ENCODE results near the gene L1TD1. TPM values are rescaled to one million over a fixed set of nuclear protein-coding genes. Genes with fewer than 3 reads are reported as not detected.
"Not testable (repeated sequence)": the region's sequence is repeated elsewhere in the genome, so short reads cannot be mapped to it uniquely, and the experiment has no call there.

The L1TD1 gene
- polyA plus RNA-seq, 4 donors = 3.1 to 7.2 (median 3.5) TPM

DNA sequence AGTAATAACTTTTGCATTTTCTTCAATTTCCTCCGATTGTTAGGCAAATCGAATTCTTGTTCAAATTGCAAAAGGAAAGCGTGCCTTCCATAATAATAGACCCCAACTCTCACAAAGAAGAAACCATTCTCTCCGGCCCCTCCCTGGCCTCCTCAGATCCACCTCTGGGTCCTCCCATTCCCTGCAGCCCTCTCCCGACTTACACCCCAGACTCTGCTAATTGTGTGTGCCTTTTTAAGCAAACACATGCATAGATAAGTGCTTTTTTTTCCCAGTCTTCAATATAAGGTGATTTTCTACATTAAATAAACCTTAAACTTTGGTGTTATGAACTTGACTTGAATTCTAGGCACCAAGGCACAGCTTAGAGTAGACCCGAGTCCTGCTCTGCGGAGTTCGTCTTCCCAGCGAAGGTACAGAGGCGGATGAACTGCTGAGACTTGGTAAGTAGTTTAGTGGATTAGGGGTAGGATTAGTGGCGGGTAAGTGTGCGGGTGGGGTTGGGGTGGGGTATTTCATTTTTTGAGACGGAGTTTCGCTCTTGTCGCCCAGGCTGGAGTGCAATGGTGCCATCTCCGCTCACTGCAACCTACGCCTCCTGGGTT is 1.5 kb downstream of the L1TD1 start:
- no peak for DNase-seq (ENCODE audit: low read depth in 4 of 4, low spot score in 2 of 4)

- no peak for DNase-seq (ENCODE audit: low read depth in 4 of 4, low spot score in 2 of 4)
Measured at GRCh38 chr1:62198069-62198780, 3.6 kb downstream of the L1TD1 start.

DNA sequence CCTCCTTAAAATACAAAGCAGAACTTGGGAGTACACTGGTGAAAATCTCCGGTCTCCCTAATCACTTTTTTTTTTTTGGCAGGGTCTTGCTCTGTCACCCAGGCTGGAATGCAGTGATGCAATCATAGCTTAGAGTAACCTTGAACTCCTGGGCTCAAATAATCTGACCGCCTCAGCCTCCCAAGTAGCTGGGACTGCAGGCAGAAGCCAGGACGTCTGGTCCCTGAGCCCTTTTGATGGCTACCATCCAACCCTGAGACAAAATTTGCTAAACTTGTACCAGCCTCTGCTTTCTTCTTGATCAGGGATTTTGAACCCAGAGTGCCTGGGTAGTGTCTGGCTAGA is 4.1 kb downstream of the L1TD1 start:
- DNase-seq (ENCODE audit: low read depth in 4 of 4, low spot score in 2 of 4) = no peak

GRCh38 chr1:62207187-62207586 is 12.5 kb downstream of the L1TD1 start:
- DNase-seq (ENCODE audit: low read depth in 4 of 4, low spot score in 2 of 4) = no peak

GRCh38 chr1:62208087-62208486 is 13.4 kb downstream of the L1TD1 start:
- no peak for DNase-seq (ENCODE audit: low read depth in 4 of 4, low spot score in 2 of 4)

DNA sequence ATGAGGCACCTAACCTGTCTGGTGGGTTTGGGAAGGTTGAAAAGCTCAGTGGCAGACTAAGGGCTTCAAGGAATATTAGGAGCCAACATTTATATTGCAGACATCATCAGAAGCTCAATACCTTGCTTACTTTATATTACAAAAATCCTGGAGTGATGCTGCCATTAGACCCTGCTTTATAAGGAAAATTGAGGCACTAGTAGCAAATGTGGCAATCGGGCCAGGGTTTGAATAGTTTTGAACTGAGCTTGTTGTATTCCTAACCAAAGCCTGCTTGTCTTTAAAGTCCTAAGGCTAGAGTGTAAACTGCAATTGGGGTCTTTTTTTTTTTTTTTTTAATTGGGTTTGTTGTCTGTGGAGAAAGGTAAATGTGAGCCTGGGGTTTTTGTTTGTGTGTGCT is 14.3 kb downstream of the L1TD1 start:
- DNase-seq (ENCODE audit: low read depth in 4 of 4, low spot score in 2 of 4) = no peak

GRCh38 chr1:62209931-62210595 is 15.4 kb downstream of the L1TD1 start:
- no peak for DNase-seq (ENCODE audit: low read depth in 4 of 4, low spot score in 2 of 4)

- no peak for DNase-seq (ENCODE audit: low read depth in 4 of 4, low spot score in 2 of 4)
Measured at GRCh38 chr1:62210960-62211359, 16.3 kb downstream of the L1TD1 start.

- DNase-seq (ENCODE audit: low read depth in 4 of 4, low spot score in 2 of 4) = no peak
Measured at GRCh38 chr1:62212411-62212810, 17.8 kb downstream of the L1TD1 start.

DNA sequence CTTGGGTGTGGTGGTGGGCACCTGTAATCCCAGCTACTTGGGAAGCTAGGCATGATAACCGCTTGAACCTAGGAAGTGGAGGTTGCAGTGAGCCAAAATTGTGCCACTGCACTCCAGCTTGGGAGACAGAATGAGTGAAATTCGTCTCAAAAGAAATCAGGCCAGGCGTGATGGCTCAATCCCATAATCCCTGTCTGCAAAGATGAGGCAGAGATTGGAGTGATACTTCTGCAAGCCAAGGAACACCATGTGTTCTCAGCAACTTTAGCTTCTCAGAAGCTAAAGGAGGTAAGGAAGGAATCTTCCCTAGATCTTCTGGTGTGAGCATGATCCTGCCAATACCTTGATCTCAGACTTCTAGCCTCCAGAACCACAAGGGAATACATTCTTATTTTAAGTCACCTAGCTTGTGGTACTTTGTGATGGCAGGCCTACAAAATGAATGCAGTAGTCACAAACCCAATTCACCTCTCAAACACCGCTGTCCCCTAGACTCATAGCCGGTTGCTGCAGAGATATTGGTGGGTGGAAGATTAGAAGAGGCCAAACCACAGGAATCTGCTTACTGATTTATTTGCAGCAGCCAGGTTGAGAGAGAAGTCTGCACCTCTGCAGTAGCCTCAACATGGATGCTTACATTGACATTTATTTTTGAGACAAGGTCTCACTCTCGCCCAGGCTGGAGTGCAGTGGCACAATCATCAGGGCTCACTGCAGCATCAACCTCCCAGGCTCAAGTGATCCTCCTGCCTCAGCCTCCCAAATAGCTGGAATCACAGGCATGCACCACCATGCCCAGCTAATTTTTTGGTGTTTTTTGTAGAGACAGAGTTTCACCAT is 18.6 kb downstream of the L1TD1 start:
- no peak for DNase-seq (ENCODE audit: low read depth in 4 of 4, low spot score in 2 of 4)

GRCh38 chr1:62218604-62219003 is 24.0 kb downstream of the L1TD1 start:
- DNase-seq (ENCODE audit: low read depth in 4 of 4, low spot score in 2 of 4) = no peak

- DNase-seq (ENCODE audit: low read depth in 4 of 4, low spot score in 2 of 4) = not testable (repeated sequence)
Measured at GRCh38 chr1:62220456-62220855, 25.8 kb downstream of the L1TD1 start.

GRCh38 chr1:62221171-62221570 is 26.5 kb downstream of the L1TD1 start:
- DNase-seq (ENCODE audit: low read depth in 4 of 4, low spot score in 2 of 4) = no peak

GRCh38 chr1:62222321-62222720 is 27.7 kb downstream of the L1TD1 start:
- DNase-seq (ENCODE audit: low read depth in 4 of 4, low spot score in 2 of 4) = no peak

DNA sequence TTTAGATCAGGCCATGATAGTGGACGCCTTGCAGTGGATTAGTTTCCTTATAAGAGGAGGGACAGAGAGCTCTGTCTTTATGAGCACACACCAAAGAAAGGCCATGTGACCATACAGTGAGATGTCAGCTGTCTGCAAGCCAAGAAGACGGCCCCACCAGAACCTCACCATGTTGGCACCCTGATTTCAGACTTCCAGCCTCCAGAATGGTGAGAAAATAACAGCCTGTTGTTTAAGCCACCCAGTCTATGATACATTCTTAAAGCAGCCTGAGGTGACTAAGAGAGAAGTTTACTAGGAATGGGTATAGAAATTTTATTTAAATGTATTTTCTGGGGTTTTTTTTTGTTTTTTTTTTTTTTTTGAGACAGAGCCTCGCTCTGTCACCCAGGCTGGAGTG is 29.5 kb downstream of the L1TD1 start:
- no peak for DNase-seq (ENCODE audit: low read depth in 4 of 4, low spot score in 2 of 4)

DNA sequence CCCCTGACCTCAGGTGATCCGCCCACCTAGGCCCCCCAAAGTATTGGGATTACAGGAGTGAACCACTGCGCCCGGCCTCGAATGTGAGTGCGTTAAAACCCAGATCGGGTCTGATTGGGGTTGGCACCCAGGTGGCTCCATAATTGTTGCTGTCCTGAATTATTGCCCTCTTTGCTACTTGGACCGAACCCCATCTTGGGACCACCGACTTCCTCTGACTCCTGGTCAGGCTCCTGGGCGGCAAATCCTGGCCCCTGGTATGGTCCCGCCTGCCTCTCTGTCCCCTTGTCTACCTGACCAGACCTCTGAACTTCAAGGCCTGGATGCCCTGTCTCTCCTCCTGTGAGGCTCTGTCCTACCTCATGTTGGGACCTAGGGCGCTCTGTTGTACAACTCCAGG is 32.8 kb downstream of the L1TD1 start:
- no peak for DNase-seq (ENCODE audit: low read depth in 4 of 4, low spot score in 2 of 4)

DNA sequence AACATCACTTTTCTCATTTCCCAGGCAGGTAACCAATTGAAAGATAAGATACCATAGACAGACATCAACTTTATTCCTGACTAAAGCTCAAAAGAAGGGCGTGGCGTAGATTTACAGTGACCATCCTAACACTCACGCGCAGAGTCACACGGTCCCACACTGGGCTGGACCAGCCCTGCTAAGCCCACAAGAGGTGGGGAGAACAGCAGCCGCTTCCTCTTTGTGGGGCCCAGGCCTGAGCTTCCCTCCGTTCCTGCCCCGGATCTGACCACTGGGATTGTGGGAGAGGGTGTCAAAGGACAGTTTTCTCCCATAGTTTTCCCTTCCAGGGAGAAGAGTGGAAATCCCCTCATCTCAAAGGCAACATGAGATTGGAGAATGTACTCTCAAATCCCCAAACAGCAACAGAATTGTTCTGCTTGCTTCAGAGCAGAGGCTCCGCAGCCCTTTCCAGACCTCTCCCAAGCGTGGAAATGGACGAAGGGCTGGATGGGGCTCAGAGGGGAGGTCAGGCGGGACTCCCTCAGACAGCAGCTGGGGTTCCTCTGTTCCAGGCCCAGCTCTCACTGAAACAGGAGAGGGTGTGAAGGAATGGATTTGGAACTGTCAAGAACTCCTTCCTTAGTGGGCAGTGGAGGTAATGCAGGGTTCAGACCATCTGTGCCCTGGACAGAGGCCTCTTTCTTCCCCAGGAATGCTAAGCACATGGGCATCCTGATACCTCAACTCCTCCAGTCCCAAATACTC is 33.7 kb downstream of the L1TD1 start:
- no peak for DNase-seq (ENCODE audit: low read depth in 4 of 4, low spot score in 2 of 4)

GRCh38 chr1:62228883-62229187 is 34.2 kb downstream of the L1TD1 start:
- no peak for DNase-seq (ENCODE audit: low read depth in 4 of 4, low spot score in 2 of 4)

DNA sequence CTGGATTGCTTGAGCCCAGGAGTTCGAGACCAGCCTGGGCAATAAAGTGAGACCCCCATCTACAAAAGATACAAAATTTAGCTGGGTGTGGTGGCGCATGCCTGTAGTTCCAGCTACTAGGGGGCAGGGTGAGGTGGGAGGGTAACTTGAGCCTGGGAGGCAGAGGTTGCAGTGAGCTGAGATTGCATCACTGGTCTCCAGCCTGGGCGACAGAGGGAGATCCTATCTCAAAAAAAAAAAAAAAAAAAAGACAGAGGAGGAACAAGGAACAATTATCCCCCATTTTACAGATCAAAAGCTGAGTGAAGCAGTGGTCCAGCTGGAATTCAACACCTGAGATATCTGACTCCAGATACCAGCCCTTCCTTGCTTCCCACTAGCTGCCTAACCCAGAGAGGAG is 34.8 kb downstream of the L1TD1 start:
- no peak for DNase-seq (ENCODE audit: low read depth in 4 of 4, low spot score in 2 of 4)

DNA sequence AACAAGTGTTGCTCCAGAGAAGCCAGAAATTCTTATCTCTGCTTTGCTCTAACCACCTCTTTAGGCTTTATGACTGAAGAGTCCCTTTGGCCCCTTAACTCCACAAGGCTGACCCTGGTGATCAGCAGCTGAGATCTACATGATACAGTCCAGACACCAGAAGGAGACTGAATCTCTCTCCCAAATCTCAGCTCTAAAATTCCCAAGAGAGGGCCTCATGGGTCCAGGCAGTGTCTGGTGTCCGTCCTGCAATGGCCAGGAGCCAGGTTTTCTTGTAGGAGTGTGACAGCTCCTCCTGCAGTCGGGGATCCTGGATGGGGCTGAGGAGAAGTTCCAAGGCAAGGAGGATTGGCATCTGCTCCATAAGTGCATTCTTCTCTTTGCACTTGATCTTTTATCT is 35.3 kb downstream of the L1TD1 start:
- no peak for DNase-seq (ENCODE audit: low read depth in 4 of 4, low spot score in 2 of 4)

- no peak for DNase-seq (ENCODE audit: low read depth in 4 of 4, low spot score in 2 of 4)
Measured at GRCh38 chr1:62230718-62231117, 36.1 kb downstream of the L1TD1 start.
